Vagina (tissue), 2 donors: ENCODE measurements around the gene OTULINL.

Experiments
- POLR2A ChIP-seq, 2 donors: fragments of 450-650 bp; IDR thresholded peaks; one replicate each; pipeline ENCODE4 v1.6.1; 2017; ENCODE audit warnings: antibody characterized with exemption in 2 of 2, mild to moderate bottlenecking in 2 of 2, moderate library complexity in 2 of 2
- POLR2AphosphoS5 ChIP-seq, 2 donors: sonication (generic); formaldehyde crosslinking; IDR thresholded peaks; one replicate each; pipeline ENCODE4 v1.9.0; 2017; ENCODE audit warnings: antibody characterized with exemption in 2 of 2, mild to moderate bottlenecking in 2 of 2, low read depth in 1 of 2; ENCODE audit not compliant: insufficient read depth in 1 of 2
- TF ChIP-seq, protein P1 (sequence below), 3 experiments: fragments of 450-650 bp in 2 of 3; fragments of 200-600 bp in 1 of 3; sonication (generic) in 1 of 3; IDR thresholded peaks; one replicate each; pipeline ENCODE4 v1.5.1; 2017 to 2019; ENCODE audit warnings: antibody characterized with exemption in 3 of 3, mild to moderate bottlenecking in 2 of 3, moderate library complexity in 2 of 3

DNA sequence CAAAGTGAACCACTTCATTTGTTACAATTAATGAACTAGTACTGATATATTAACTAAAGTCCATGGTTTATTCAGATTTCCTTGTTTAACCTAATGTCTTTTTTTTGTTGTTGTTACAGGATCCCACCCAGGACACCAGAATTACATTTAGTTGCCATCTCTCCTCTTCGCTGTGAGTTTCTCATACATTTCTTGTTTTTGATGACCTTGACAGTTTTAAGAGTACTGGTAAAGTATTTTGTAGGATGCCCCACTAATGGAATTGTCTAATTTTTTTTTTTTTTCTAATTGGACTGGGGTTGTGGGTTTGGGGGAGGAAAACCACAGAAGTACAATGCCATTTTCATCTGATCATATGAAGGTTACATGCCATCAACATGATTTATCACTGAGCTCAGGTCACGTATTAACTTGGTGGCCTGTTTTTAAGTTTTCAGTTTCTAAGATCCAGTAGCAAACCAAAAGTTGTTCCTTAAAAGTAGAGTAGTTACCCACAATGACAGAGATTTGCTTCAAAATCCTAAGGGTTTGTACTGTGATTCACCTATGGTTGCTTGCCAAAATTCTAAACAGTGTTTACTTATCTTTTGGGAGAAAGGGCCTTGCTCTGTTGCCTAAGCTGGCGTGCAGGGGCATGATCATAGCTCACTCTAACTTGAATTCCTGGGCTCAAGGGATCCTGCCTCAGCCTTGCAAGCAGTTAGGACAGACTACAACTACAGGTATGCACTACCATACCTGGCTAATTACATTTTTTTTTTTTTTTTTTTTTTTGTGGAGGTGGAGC is 78.4 kb downstream of the OTULINL start:
- peak in 1 of 2 donors; percentile 68 for TF ChIP-seq POLR2AphosphoS5 (IDR thresholded peaks at IDR 0.05; ENCODE audit: insufficient read depth in 1 of 2, low read depth in 1 of 2)
- TF ChIP-seq, protein P1, sequence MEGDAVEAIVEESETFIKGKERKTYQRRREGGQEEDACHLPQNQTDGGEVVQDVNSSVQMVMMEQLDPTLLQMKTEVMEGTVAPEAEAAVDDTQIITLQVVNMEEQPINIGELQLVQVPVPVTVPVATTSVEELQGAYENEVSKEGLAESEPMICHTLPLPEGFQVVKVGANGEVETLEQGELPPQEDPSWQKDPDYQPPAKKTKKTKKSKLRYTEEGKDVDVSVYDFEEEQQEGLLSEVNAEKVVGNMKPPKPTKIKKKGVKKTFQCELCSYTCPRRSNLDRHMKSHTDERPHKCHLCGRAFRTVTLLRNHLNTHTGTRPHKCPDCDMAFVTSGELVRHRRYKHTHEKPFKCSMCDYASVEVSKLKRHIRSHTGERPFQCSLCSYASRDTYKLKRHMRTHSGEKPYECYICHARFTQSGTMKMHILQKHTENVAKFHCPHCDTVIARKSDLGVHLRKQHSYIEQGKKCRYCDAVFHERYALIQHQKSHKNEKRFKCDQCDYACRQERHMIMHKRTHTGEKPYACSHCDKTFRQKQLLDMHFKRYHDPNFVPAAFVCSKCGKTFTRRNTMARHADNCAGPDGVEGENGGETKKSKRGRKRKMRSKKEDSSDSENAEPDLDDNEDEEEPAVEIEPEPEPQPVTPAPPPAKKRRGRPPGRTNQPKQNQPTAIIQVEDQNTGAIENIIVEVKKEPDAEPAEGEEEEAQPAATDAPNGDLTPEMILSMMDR (IDR thresholded peaks at IDR 0.05): no peak
- no peak for TF ChIP-seq POLR2A (IDR thresholded peaks at IDR 0.05)
